ENCODE data around the gene LRRC49.

The LRRC49 gene

DNA sequence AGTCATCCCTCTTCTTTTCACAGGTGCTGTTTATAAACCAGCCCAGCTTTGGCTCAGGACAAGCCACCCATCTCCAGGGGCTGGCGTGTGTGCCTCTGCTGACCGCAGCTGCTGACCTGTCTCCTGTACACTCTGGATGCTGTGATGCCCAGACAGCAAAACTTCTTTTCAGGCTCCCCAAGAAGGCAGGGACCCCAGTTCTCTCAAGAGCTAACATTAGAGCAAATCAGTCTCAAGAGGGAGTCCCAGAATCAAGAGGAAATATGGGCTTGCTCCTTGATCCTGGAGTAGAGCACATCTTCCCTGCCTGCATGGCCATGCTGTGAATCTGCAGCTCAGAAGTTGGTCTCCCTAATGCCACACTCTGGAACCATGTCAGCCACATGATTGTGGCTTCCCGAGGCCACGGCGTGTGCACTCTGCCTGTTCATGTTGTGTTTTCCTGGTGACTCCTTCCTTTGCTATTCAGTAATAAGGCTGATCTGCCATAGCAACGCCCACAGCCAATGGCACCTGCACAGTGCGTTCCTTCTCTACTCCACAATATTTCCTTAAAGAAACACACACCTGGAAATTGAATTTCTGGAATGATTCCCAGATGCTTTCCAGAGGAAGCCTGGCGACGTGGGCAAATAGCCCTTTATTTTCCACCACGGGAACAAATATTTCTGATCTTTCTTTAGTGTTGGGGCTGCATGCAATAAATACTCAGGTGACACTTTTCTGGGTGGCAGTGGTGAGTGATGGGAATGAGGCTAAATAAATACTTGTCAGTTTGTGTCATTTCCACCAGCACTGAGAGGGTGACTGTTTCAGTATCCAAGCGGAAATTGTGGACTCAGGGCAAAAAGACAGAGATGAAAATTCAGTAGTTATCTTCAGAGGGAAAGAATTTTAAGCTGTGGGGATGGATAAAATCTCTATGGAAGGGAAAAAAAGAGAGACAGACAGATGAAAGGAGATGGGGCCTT is 200.7 kb downstream of the LRRC49 start:
- peak; percentile 59 for DNase-seq

GRCh38 chr15:71094137-71094536 is 201.5 kb downstream of the LRRC49 start:
- no peak for DNase-seq

DNA sequence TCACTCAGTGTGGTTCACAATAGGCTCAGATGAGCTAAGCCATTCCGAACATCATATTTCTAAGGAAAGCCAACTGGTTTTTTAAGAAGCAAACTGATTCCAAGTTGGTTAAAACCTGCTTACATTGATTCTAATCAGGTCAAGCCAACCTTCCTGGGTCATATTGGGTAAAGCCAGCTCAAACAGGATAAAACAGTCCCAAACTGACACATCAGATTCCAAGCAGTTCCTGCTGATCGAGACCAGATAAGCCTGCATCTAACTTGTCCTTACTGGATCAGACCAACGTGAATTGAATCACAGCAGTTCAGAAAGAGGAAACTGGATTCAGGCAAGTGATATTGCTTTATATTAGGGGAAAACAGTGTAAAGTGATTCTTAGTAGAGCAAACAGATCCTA is 204.1 kb downstream of the LRRC49 start:
- DNase-seq: no peak

DNA sequence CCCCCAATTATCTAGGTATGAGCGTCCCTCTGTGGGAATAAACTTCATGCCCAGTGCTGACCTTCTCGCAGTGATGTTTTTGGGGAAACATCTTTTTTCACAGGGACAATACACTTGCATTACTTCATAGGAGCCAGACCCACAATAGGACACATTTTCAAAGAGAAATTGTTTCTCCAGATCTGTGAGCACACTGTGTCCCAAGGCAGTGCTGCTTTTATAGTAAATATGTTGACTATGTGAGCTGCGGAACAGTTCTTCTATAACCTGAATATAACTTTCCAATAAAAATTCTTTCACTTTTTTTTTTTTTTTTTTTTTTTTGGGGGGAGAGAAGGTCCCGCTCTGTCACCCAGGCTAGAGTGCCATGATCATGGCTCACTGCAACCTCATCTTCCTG is 205.3 kb downstream of the LRRC49 start:
- no peak for DNase-seq

DNA sequence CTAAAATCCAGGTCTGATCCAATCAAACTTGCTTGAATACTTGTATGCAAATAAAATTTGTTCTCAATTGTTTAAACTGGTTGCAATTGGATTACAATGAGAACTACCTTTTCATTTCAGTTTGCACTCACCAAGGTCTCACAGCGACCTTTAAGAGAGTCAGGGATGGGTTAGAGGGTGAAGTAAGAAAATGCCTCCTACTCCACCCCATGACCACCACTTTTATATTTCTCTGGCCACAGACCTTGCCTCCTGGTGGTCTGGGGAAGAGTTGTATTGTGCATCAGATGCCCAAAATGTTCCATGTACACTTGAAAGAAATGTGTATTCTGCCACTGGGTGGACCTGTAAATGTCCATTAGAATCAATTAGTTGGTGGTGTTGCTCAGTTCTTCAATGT is 206.3 kb downstream of the LRRC49 start:
- no peak for DNase-seq

Measured in fibroblast of skin of scalp (primary cell).